ENCODE results near the gene RNF152.

RNF152 gene

GRCh38 chr18:61893971-61894750 lies 1.4 kb upstream of the RNF152 start:
- DNase-seq = peak; percentile 65 to 70

DNA sequence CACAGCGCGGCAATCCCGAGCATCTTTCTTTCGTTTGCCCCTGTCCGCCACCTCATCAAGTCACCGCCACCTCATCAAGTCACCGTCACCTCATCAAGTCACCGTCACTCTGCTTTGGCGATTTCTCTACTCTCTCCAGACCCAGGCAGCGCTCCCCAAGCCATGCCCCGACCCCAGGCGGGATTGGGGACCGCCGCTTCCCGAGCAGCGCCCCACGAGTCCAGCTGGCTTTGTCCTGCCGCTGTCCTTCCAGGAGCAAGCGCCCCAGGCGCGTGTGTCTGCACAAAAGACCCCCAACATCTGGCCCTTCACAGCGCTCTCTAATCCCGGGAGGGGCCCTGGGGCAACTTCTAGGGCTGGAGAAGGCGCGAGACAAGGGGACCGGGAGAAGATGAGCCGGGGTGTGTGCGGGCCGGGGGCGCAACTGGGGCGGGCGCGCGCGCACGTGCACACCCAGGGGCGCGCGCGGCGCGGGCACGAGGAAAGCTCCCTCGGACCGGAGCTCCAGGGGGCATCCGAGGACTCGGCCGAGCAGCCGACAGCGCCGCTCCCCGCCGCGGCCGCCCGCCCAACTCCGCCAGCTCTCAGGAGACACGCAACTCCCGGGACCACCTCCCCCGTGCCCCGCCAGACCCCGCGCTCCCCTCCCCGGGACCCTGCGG lies 633 bp upstream of the RNF152 start:
- peak in 1 of 2 experiments; percentile 0 for DNase-seq

DNA sequence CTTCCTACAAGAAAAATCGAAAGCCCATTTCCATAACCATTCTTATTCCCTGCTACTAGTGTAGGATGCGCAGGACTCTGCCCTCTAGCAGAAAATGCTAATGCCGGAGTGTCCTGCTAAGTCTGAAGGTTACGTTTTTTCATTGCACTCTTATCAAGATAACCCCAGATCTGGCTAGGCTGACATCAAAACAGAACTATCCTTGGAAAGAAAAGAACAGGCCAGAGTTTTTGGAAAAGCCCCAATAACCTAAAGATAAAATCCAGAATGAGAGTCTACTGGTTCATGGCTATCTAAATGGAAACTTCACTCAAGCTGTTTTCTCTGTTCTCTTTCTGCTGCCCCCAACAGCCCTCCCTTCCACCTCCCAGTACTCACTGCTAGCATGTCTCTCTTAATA lies 913 bp downstream of the RNF152 start:
- no peak for DNase-seq

- no peak for DNase-seq
Observed at GRCh38 chr18:61891271-61891670, 1.5 kb downstream of the RNF152 start.

GRCh38 chr18:61890344-61890743 lies 2.5 kb downstream of the RNF152 start:
- DNase-seq = no peak

DNA sequence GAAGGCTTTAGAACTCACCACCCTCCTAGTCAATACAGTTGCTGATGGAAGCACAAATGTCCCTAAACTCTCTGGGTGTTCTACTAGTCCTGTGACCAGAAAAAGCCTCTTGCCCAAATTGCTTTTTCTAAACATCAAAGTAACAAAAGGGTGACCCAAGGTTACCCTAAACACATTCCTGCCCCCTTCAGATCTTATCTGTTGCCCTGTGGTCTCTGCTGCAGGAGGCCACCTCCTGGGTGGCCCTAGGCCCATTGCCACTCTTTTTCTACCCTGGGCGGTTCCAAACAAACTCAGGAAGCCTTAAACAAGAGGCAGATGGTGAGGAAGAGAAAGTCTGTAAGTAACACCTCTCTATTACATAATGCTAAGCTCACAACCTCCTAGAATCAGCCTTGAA lies 3.3 kb downstream of the RNF152 start:
- no peak for DNase-seq

DNA sequence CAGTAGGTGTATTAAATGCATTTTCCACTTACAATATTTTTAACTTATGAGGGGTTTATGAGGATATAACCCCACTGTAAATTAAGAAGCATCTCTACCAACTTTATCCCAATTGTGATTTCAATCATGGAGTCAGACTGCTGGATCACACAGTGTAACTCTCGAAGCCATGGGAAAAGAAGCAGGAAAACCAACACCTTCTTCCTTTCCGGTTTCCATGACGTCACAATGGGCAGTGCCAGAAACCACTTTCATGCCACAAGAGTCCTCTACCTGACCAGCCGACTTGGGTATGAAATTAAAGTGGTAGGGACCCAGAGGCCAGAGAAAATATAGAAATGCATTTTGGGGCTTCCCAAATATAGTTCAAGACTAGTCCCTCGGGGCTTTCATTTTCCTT lies 4.2 kb downstream of the RNF152 start:
- no peak for DNase-seq

DNA sequence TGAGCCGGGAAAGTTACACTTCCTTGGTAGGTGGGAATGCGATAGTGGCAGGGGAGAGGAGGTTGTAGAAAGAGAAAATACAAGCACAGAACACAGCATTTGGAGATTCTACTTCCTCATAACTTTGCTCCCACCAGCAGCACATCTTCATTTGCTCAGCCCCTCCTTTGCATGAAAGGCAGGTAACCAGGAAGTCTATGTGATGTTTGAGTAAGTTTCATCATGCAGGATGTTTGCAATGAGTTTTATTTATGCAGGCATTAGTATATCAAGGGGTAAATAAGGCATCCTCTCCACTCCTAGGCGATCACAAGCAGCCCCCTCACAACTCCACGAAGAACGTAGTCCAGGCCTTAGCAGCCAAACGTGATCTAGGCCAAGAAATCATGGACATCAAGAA lies 5.0 kb downstream of the RNF152 start:
- DNase-seq = no peak

GRCh38 chr18:61883547-61883946 lies 9.3 kb downstream of the RNF152 start:
- no peak for DNase-seq

DNA sequence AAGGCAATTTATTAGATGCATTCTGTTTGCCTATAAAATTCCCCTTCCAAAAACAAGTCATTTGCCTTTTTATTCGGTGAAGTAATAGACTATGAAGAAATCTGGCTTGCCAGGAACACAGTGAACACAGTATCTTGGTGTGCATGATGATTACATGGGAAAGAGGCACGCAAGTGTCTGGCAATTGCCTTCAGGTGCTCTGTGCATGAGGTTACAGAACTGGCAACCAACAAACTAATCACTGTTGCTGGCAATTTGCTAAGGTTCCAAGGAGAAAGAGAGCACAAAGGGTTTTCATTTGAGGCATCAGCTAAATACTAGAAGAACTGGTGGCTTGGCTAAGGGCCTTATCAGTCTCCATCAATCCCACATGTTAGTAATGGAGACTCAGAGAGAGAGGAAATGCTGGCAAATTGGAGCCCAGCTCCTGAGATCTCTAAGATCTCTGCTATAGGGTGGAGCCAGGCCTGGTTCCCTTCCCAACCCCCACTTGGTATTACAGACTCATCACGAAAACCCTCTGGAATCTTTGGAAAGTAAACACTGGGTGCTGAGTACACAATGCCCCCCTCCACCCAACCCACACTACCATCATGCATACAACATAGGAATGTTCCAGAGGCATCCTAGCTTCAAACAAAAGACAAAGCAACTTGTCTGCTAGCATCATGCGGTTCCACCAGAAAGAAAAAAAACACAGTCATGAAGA lies 10.4 kb downstream of the RNF152 start:
- no peak for DNase-seq

DNA sequence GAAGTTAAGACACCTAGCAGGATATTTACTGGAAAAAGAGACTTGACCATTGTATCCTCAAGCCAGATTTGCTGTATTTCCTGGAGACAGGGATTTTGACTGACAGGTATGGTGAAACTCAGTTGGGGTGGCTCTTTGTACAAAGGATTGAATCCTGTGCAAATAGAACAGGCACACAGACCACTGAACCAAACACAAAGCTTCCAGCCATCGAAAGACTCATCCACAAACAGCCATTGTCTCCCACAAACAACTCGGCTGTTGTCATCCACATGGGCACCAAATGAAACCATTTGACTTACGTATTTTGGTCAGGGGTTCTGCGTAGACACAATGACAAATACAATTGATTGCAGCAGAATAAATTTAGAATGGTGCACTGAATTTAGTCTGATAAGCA lies 15.9 kb downstream of the RNF152 start:
- DNase-seq = no peak

GRCh38 chr18:61870151-61870550 lies 22.7 kb downstream of the RNF152 start:
- DNase-seq = no peak

- DNase-seq = no peak
Observed at GRCh38 chr18:61869636-61870035, 23.2 kb downstream of the RNF152 start.

GRCh38 chr18:61865466-61866175 lies 27.2 kb downstream of the RNF152 start:
- DNase-seq = no peak

GRCh38 chr18:61861372-61861771 lies 31.4 kb downstream of the RNF152 start:
- no peak for DNase-seq

GRCh38 chr18:61860302-61860701 lies 32.5 kb downstream of the RNF152 start:
- no peak for DNase-seq

DNA sequence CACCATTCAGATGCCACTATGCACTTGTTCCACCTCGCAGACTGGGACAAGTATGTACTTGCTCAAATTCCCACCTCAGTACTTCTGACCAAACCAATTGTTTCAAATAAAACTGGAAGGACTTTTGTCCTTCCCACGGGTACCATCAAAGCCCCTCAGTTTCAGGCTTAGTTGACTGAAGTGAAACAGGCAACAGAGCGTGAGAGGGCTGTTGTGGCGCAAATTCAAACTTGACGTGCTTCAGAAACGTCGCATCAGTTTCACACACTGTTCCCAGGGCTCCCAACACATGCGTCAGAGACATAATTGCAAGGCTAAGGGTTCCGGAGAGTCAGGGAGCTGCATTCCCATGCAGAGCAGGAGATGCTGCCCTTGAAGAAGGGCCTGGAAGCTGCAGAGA lies 33.7 kb downstream of the RNF152 start:
- no peak for DNase-seq

- no peak for DNase-seq
Observed at GRCh38 chr18:61856678-61857077, 36.1 kb downstream of the RNF152 start.

DNA sequence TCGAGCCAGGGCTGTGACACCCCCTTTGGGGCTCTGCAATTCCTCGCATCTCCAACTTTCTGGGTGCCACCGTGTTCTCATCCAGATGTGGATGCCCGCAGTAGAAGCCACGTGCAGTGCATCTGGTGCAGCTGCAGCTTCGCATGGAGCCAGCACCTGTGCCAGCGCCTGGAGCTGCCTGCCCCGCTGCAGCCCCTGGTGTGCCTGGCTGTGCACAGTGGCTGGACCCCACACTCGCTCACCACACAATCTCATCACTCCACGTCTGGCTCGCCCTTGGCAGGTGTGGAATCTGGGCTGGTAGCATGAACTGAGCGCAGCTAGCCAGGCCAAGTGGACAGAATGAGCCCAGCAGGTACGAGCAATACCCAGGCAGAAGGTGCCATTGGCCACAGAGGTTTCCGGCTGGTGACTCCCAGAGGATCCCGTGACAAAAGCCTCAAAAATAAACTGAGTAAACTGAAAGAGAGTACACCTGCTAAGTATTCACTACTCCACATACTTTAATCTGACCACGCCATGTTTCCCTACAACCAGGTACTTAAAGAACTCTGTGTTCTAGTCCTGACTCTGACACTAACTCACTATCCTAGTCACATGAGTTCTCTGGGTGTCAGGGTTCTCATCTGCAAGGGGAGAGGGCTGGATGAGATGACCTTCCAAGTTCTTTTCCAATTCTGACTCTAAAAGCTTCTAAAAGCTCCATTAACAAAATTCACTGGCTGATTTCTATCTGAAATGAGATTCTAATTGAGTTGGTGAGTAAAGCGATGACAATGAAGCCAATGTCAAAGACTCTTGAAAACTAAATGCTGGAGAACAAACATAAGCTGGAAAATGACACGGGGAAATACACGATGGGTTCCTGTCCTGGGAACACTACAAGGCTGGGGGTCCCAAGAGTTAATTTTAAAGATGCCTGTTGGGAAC lies 37.1 kb downstream of the RNF152 start:
- DNase-seq = no peak

DNA sequence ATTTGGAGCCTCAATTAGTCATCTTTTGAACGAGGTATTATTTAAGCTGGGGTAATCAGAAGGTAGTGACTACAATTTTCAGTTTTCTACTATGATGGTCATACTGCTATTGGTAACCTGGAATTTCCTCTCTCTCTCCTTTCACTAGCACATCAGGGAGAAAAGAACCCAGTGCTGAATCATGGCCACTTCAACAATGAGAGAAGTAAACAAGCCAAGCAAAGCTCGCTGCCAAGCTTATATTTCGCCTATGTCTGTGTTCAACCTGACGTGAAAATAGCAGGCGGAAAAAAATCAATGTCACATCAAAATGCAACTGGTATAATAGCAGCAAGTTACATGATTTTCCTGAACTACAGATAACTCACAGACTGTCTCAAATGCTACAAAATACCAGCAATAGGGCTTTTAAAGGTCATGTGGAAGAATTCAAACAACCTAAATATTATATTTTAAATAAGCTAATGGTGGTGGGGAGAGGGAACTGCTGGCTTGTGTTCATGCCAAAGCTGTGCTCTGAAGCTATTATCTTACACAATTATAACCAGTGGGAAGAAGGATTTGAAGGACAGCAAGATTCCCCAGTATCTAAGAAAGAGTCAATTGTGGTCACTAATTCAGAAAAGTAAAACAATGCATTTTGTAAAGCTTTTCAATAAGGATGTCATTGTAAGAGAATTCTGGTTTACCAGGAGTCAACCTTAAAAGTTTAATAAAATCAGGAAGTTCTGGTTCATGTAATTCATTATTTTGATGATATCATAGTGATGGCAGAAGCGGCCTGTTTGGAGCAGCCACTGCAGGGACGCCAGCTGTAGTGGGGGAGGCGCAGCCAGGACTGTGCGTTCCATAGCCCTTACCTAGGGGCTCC lies 38.0 kb downstream of the RNF152 start:
- no peak for DNase-seq

GRCh38 chr18:61853855-61854254 lies 39.0 kb downstream of the RNF152 start:
- DNase-seq = no peak

Measured in activated CD4-positive, alpha-beta T cell treated with anti-CD3 and anti-CD28 coated beads, Interleukin-2, amount 50 U/mL, for 4 hours (primary cell).